ENCODE results near the gene RTL10.

The RTL10 gene

GRCh38 chr22:19901577-19902244, 47.0 kb upstream of the RTL10 start:
- in situ Hi-C loops (cut with HindIII; ENCODE audit: low pct_ligation_motif_present, low sequenced_read_pairs) = no loop called here
- no peak for DNase-seq
- Histone ChIP-seq H3K36me3 (replicated peaks) (no peaks in the 10 kb centered on the region), H3K27ac (no peak overlapping the region), H3K27me3 (replicated peaks) (no peaks in the 10 kb centered on the region), H3K4me3 (ENCODE audit: low read depth, low read length) (no peak overlapping the region)
- no peak for TF ChIP-seq CTCF (IDR thresholded peaks at IDR 0.05; ENCODE audit: low read depth, low read length, missing control alignments)

- Histone ChIP-seq H3K36me3 (replicated peaks) (no peaks in the 10 kb centered on the region), H3K4me3 (ENCODE audit: low read depth, low read length) (no peak overlapping the region), H3K27me3 (replicated peaks) (no peaks in the 10 kb centered on the region), H3K27ac (no peak overlapping the region)
- no peak for DNase-seq
- in situ Hi-C loops (cut with HindIII; ENCODE audit: low pct_ligation_motif_present, low sequenced_read_pairs) = no loop called here
- no peak for TF ChIP-seq CTCF (IDR thresholded peaks at IDR 0.05; ENCODE audit: low read depth, low read length, missing control alignments)
Observed at GRCh38 chr22:19900707-19901436, 46.2 kb upstream of the RTL10 start.

GRCh38 chr22:19898831-19899567, 44.3 kb upstream of the RTL10 start:
- no peak overlapping the region for H3K4me3 ChIP-seq (ENCODE audit: low read depth, low read length)
- in situ Hi-C loops (cut with HindIII; ENCODE audit: low pct_ligation_motif_present, low sequenced_read_pairs) = no loop called here
- no peak for TF ChIP-seq CTCF (IDR thresholded peaks at IDR 0.05; ENCODE audit: low read depth, low read length, missing control alignments)
- DNase-seq = no peak
- H3K27ac ChIP-seq = no peak overlapping the region
- no peaks in the 10 kb centered on the region for H3K27me3 ChIP-seq (replicated peaks)
- peaks cover under 1% of the 10 kb centered on the region for H3K36me3 ChIP-seq (replicated peaks)

GRCh38 chr22:19898145-19898544, 43.5 kb upstream of the RTL10 start:
- H3K27ac ChIP-seq = no peak overlapping the region
- DNase-seq = no peak
- peaks cover 3% of the 10 kb centered on the region for H3K36me3 ChIP-seq (replicated peaks)
- in situ Hi-C loops (cut with HindIII; ENCODE audit: low pct_ligation_motif_present, low sequenced_read_pairs) = no loop called here
- TF ChIP-seq CTCF (IDR thresholded peaks at IDR 0.05; ENCODE audit: low read depth, low read length, missing control alignments) = no peak
- no peak overlapping the region for H3K4me3 ChIP-seq (ENCODE audit: low read depth, low read length)
- no peaks in the 10 kb centered on the region for H3K27me3 ChIP-seq (replicated peaks)

- DNase-seq = no peak
- Histone ChIP-seq H3K4me3 (ENCODE audit: low read depth, low read length) (no peak overlapping the region), H3K27ac (no peak overlapping the region), H3K27me3 (replicated peaks) (no peaks in the 10 kb centered on the region), H3K36me3 (replicated peaks) (peaks cover 3% of the 10 kb centered on the region)
- in situ Hi-C loops (cut with HindIII; ENCODE audit: low pct_ligation_motif_present, low sequenced_read_pairs) = no loop called here
- TF ChIP-seq CTCF (IDR thresholded peaks at IDR 0.05; ENCODE audit: low read depth, low read length, missing control alignments) = no peak
Observed at GRCh38 chr22:19897726-19898125, 43.1 kb upstream of the RTL10 start.

Measured in brain microvascular endothelial cell (primary cell).